T-helper 17 cell (primary cell): ENCODE results near the gene CHRNA1. TPM values are rescaled to one million over a fixed set of nuclear protein-coding genes. Genes with fewer than 3 reads are reported as not detected.

Experiments used
- ATAC-seq: fragments of 150-1000 bp; cut with Tn5 transposase; 2 replicates; pipeline ENCODE4 v1.10.0; 2021; ENCODE audit warnings: mild to moderate bottlenecking, moderate library complexity
- DNase-seq, 3 donors: peaks; one replicate each; pipeline versions ENCODE4 v3.0.0 to v3.0.0-alpha.2; 2020 to 2021
- H3K9me3 ChIP-seq: one replicate; pipeline ENCODE4 v1.7.0; 2013; ENCODE audit warnings: low read length, mild to moderate bottlenecking; ENCODE audit not compliant: control insufficient read depth, poor library complexity, severe bottlenecking
- H3K27ac Mint-ChIP-seq: one replicate; pipeline ENCODE4 v1.8.0; 2022; ENCODE audit warnings: mild to moderate bottlenecking, moderate library complexity, mixed read lengths
- H3K27me3 Mint-ChIP-seq: one replicate; pipeline ENCODE4 v1.8.0; 2022; ENCODE audit warnings: mixed read lengths
- H3K36me3 Mint-ChIP-seq: one replicate; pipeline ENCODE4 v1.8.0; 2022; ENCODE audit warnings: low read depth, mixed read lengths
- H3K4me1 Mint-ChIP-seq: one replicate; pipeline ENCODE4 v1.8.0; 2022; ENCODE audit warnings: mild to moderate bottlenecking, mixed read lengths
- H3K4me3 Mint-ChIP-seq: one replicate; pipeline ENCODE4 v1.8.0; 2022; ENCODE audit warnings: mild to moderate bottlenecking, moderate library complexity, mixed read lengths
- total RNA-seq, 4 donors: library from RNA in 2 of 4; stranded (reverse) in 2 of 4; gene quantifications; one replicate each; pipeline ENCODE4 v1.2.3 and lab custom pipeline; 2022 to 2026

The CHRNA1 gene
- total RNA-seq, 2 donors from 2014 or later: 0.63 to 0.94 TPM

- H3K4me3 Mint-ChIP-seq: peak overlapping the region; percentile 79
- ATAC-seq: peak; percentile 92
- H3K36me3 Mint-ChIP-seq: no peaks in the 10 kb centered on the region
- DNase-seq: peak; percentile 26 to 72 (median 61)
- H3K9me3 ChIP-seq: no peaks in the 10 kb centered on the region
- peaks cover 40% of the 10 kb centered on the region for H3K4me1 Mint-ChIP-seq
- H3K27ac Mint-ChIP-seq: peak overlapping the region; percentile 100
- H3K27me3 Mint-ChIP-seq: no peaks in the 10 kb centered on the region
These were observed 14.1 kb upstream of the CHRNA1 start for GRCh38 chr2:174778085-174778981.

GRCh38 chr2:174777347-174778084 lies 13.2 kb upstream of the CHRNA1 start:
- H3K9me3 ChIP-seq: no peaks in the 10 kb centered on the region
- Mint-ChIP-seq H3K27ac (peak overlapping the region; percentile 100), H3K4me3 (peak overlapping the region; percentile 79), H3K27me3 (no peaks in the 10 kb centered on the region), H3K36me3 (no peaks in the 10 kb centered on the region), H3K4me1 (peaks cover 40% of the 10 kb centered on the region)
- ATAC-seq (no peak), DNase-seq (no peak)

- DNase-seq (no peak), ATAC-seq (no peak)
- Mint-ChIP-seq H3K4me3 (no peak overlapping the region), H3K27me3 (no peaks in the 10 kb centered on the region), H3K27ac (peak overlapping the region; percentile 100), H3K36me3 (no peaks in the 10 kb centered on the region), H3K4me1 (peaks cover 40% of the 10 kb centered on the region)
- no peaks in the 10 kb centered on the region for H3K9me3 ChIP-seq
These were observed 12.4 kb upstream of the CHRNA1 start for GRCh38 chr2:174776675-174777074.

GRCh38 chr2:174776223-174776622 lies 12.0 kb upstream of the CHRNA1 start:
- Mint-ChIP-seq H3K27ac (peak overlapping the region; percentile 100), H3K4me3 (peak overlapping the region; percentile 36), H3K4me1 (peaks cover 40% of the 10 kb centered on the region), H3K27me3 (no peaks in the 10 kb centered on the region), H3K36me3 (no peaks in the 10 kb centered on the region)
- ATAC-seq (no peak), DNase-seq (no peak)
- no peaks in the 10 kb centered on the region for H3K9me3 ChIP-seq

- no peak for ATAC-seq
- Mint-ChIP-seq H3K27me3 (no peaks in the 10 kb centered on the region), H3K27ac (peak overlapping the region; percentile 100), H3K4me3 (no peak overlapping the region), H3K4me1 (peaks cover 40% of the 10 kb centered on the region), H3K36me3 (no peaks in the 10 kb centered on the region)
- DNase-seq: no peak
- H3K9me3 ChIP-seq: no peaks in the 10 kb centered on the region
These were observed 11.3 kb upstream of the CHRNA1 start for GRCh38 chr2:174775571-174775980.

- no peaks in the 10 kb centered on the region for H3K27me3 Mint-ChIP-seq
- DNase-seq (no peak), ATAC-seq (no peak)
- H3K4me1 Mint-ChIP-seq: peaks cover 37% of the 10 kb centered on the region
- H3K36me3 Mint-ChIP-seq: no peaks in the 10 kb centered on the region
- H3K27ac Mint-ChIP-seq: peak overlapping the region; percentile 100
- H3K9me3 ChIP-seq: no peaks in the 10 kb centered on the region
- no peak overlapping the region for H3K4me3 Mint-ChIP-seq
These were observed 10.6 kb upstream of the CHRNA1 start for GRCh38 chr2:174774886-174775285.

GRCh38 chr2:174773215-174773614 lies 8.9 kb upstream of the CHRNA1 start:
- Mint-ChIP-seq H3K27me3 (peaks cover 6% of the 10 kb centered on the region), H3K4me1 (peaks cover 25% of the 10 kb centered on the region), H3K36me3 (no peaks in the 10 kb centered on the region), H3K4me3 (no peak overlapping the region), H3K27ac (peak overlapping the region; percentile 47)
- ATAC-seq (no peak), DNase-seq (no peak)
- no peaks in the 10 kb centered on the region for H3K9me3 ChIP-seq

GRCh38 chr2:174772472-174772801 lies 8.2 kb upstream of the CHRNA1 start:
- no peaks in the 10 kb centered on the region for H3K9me3 ChIP-seq
- peaks cover 6% of the 10 kb centered on the region for H3K27me3 Mint-ChIP-seq
- H3K4me3 Mint-ChIP-seq: no peak overlapping the region
- H3K36me3 Mint-ChIP-seq: no peaks in the 10 kb centered on the region
- H3K27ac Mint-ChIP-seq: peak overlapping the region; percentile 47
- ATAC-seq (no peak), DNase-seq (no peak)
- H3K4me1 Mint-ChIP-seq: peaks cover 17% of the 10 kb centered on the region

- H3K9me3 ChIP-seq: no peaks in the 10 kb centered on the region
- Mint-ChIP-seq H3K4me1 (peaks cover 18% of the 10 kb centered on the region), H3K27me3 (peaks cover 6% of the 10 kb centered on the region), H3K4me3 (no peak overlapping the region), H3K36me3 (no peaks in the 10 kb centered on the region), H3K27ac (peak overlapping the region; percentile 47)
- ATAC-seq (peak; percentile 73), DNase-seq (peak in 2 of 3 donors; percentile 16 to 34)
These were observed 7.6 kb upstream of the CHRNA1 start for GRCh38 chr2:174771631-174772471.

- Mint-ChIP-seq H3K4me1 (peaks cover 15% of the 10 kb centered on the region), H3K27me3 (peaks cover 10% of the 10 kb centered on the region), H3K36me3 (no peaks in the 10 kb centered on the region), H3K27ac (peak overlapping the region; percentile 39), H3K4me3 (no peak overlapping the region)
- no peak for ATAC-seq
- H3K9me3 ChIP-seq: no peaks in the 10 kb centered on the region
- no peak for DNase-seq
These were observed 6.9 kb upstream of the CHRNA1 start for GRCh38 chr2:174771136-174771535.

GRCh38 chr2:174768557-174768956 lies 4.3 kb upstream of the CHRNA1 start:
- no peak for DNase-seq
- H3K9me3 ChIP-seq: no peaks in the 10 kb centered on the region
- ATAC-seq: no peak
- H3K27ac Mint-ChIP-seq: no peak overlapping the region
- no peaks in the 10 kb centered on the region for H3K36me3 Mint-ChIP-seq
- peaks cover 8% of the 10 kb centered on the region for H3K4me1 Mint-ChIP-seq
- peaks cover 13% of the 10 kb centered on the region for H3K27me3 Mint-ChIP-seq
- H3K4me3 Mint-ChIP-seq: no peak overlapping the region

- peaks cover 2% of the 10 kb centered on the region for H3K36me3 Mint-ChIP-seq
- ATAC-seq: no peak
- H3K27me3 Mint-ChIP-seq: peaks cover 17% of the 10 kb centered on the region
- H3K27ac Mint-ChIP-seq: no peak overlapping the region
- H3K4me1 Mint-ChIP-seq: peaks cover 12% of the 10 kb centered on the region
- no peak overlapping the region for H3K4me3 Mint-ChIP-seq
- H3K9me3 ChIP-seq: no peaks in the 10 kb centered on the region
- no peak for DNase-seq
These were observed 2.0 kb upstream of the CHRNA1 start for GRCh38 chr2:174766271-174766670.

- H3K36me3 Mint-ChIP-seq: peaks cover 2% of the 10 kb centered on the region
- no peaks in the 10 kb centered on the region for H3K9me3 ChIP-seq
- no peak overlapping the region for H3K4me3 Mint-ChIP-seq
- H3K27ac Mint-ChIP-seq: no peak overlapping the region
- DNase-seq: no peak
- no peak for ATAC-seq
- H3K4me1 Mint-ChIP-seq: peaks cover 12% of the 10 kb centered on the region
- peaks cover 17% of the 10 kb centered on the region for H3K27me3 Mint-ChIP-seq
These were observed 1.3 kb upstream of the CHRNA1 start for GRCh38 chr2:174765576-174765975.
